Embryonic facial prominence (tissue), 1 donor: ENCODE measurements around the gene ICE2.

Experiments
- DNase-seq: peaks from one replicate; pipeline ENCODE4 v3.0.0-alpha.2; 2016; ENCODE audit errors: extremely low spot score

ICE2 gene

GRCh38 chr15:60493166-60493565 lies 14.2 kb upstream of the ICE2 start:
- no peak for DNase-seq

- no peak for DNase-seq
Observed at GRCh38 chr15:60486742-60487141, 7.8 kb upstream of the ICE2 start.

- DNase-seq: no peak
Observed at GRCh38 chr15:60485365-60486055, 6.6 kb upstream of the ICE2 start.

- DNase-seq: no peak
Observed at GRCh38 chr15:60483042-60483441, 4.1 kb upstream of the ICE2 start.

GRCh38 chr15:60480888-60481287 lies 1.9 kb upstream of the ICE2 start:
- DNase-seq: no peak

GRCh38 chr15:60480149-60480548 lies 1.2 kb upstream of the ICE2 start:
- no peak for DNase-seq

- DNase-seq: no peak
Observed at GRCh38 chr15:60479361-60480110, 594 bp upstream of the ICE2 start.

GRCh38 chr15:60477916-60478565 lies 901 bp downstream of the ICE2 start:
- DNase-seq: no peak

GRCh38 chr15:60477164-60477563 lies 1.8 kb downstream of the ICE2 start:
- no peak for DNase-seq

GRCh38 chr15:60476713-60477112 lies 2.2 kb downstream of the ICE2 start:
- DNase-seq: no peak

GRCh38 chr15:60473135-60473534 lies 5.8 kb downstream of the ICE2 start:
- DNase-seq: no peak

GRCh38 chr15:60471314-60471713 lies 7.6 kb downstream of the ICE2 start:
- DNase-seq: no peak

- DNase-seq: no peak
Observed at GRCh38 chr15:60469893-60470641, 8.9 kb downstream of the ICE2 start.

GRCh38 chr15:60464836-60465630 lies 13.9 kb downstream of the ICE2 start:
- no peak for DNase-seq

GRCh38 chr15:60462027-60462426 lies 16.9 kb downstream of the ICE2 start:
- no peak for DNase-seq

- DNase-seq: no peak
Observed at GRCh38 chr15:60460931-60461330, 18.0 kb downstream of the ICE2 start.

- DNase-seq: no peak
Observed at GRCh38 chr15:60458721-60459120, 20.2 kb downstream of the ICE2 start.

- DNase-seq: no peak
Observed at GRCh38 chr15:60457985-60458384, 21.0 kb downstream of the ICE2 start.

- no peak for DNase-seq
Observed at GRCh38 chr15:60454824-60455223, 24.1 kb downstream of the ICE2 start.

- no peak for DNase-seq
Observed at GRCh38 chr15:60448668-60449360, 30.1 kb downstream of the ICE2 start.
